Measurements from ENCODE around the gene KLK3. TPM values are rescaled to one million over a fixed set of nuclear protein-coding genes. Genes with fewer than 3 reads are reported as not detected.
A peak's percentile ranks its signal among the peaks of the same experiment; 100 is the strongest.
"Not testable (repeated sequence)": the region's sequence is repeated elsewhere in the genome, so short reads cannot be mapped to it uniquely, and the experiment has no call there.

KLK3 gene
- total RNA-seq, 1 experiment from 2014 or later = not detected

GRCh38 chr19:50894478-50895356 is 40.0 kb downstream of the KLK3 start:
- in situ Hi-C loops (cut with HindIII; ENCODE audit: low pct_unique_long_range_greater_than_20kb, low sequenced_read_pairs) (no loop called here), intact Hi-C loops (cut with micrococcal nuclease; ENCODE audit: unreplicated experiment) (no loop called here)
- no TSS peak for BruUV-seq (replicated peaks)
- H3K27me3 ChIP-seq (ENCODE audit: control insufficient read depth, insufficient read depth, low read length) = no peaks in the 10 kb centered on the region
- no peak overlapping the region for H3K27ac ChIP-seq (ENCODE audit: low read length)
- TF ChIP-seq CTCF (IDR thresholded peaks at IDR 0.05) = no peak
- no peak for TF ChIP-seq TCF7L2 (IDR thresholded peaks at IDR 0.05; ENCODE audit: low read depth, low read length)
- no peak for TF ChIP-seq POLR2AphosphoS5 (IDR thresholded peaks at IDR 0.05; ENCODE audit: low read depth, low read length)
- TF ChIP-seq SIN3A (IDR thresholded peaks at IDR 0.05; ENCODE audit: borderline replicate concordance, insufficient read depth, low read depth, low read length) = no peak
- no peak for TF ChIP-seq REST (IDR thresholded peaks at IDR 0.05; ENCODE audit: insufficient read depth in 1 of 2, low read depth in 2 of 2, low read length in 1 of 2)
- DNase-seq (ENCODE audit: low read depth, low spot score) = no peak
- no peak for ATAC-seq
- ChIA-PET POLR2A (no interaction called here), CTCF (no interaction called here)
- no peaks in the 10 kb centered on the region for H3K4me1 ChIP-seq (ENCODE audit: control insufficient read depth, insufficient read depth, low read length)
- no peaks in the 10 kb centered on the region for H3K36me3 ChIP-seq (ENCODE audit: control insufficient read depth, insufficient read depth, low read length)
- no peaks in the 10 kb centered on the region for H3K9me3 ChIP-seq (ENCODE audit: control insufficient read depth, insufficient read depth, low read depth, low read length)
- no peak overlapping the region for H3K4me3 ChIP-seq (ENCODE audit: low read depth in 2 of 2, low read length in 2 of 2)

DNA sequence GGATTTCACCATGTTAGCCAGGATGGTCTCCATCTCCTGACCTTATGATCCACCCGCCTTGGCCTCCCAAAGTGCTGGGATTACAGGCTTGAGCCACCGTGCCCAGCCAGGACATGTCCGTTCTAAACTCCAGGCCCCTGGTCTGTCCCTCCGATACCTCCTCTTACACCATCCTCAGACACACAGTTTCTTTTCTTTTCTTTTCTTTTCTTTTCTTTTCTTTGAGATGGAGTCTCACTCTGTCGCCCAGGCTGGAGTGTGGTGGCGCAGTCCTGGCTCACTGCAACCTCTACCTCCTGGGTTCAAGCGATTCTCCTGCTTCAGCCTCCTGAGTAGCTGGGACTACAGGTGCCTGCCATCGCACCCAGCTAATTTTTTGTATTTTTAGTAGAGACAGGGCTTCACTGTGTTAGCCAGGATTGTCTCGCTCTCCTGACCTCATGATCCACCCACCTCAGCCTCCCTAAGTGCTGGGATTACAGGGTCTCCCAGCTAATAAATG is 41.4 kb downstream of the KLK3 start:
- ATAC-seq; H3K4me3 ChIP-seq (ENCODE audit: low read depth in 2 of 2, low read length in 2 of 2); H3K27me3 ChIP-seq (ENCODE audit: control insufficient read depth, insufficient read depth, low read length); intact Hi-C loops (cut with micrococcal nuclease; ENCODE audit: unreplicated experiment); H3K27ac ChIP-seq (ENCODE audit: low read length); BruUV-seq (replicated peaks); CTCF ChIA-PET; in situ Hi-C loops (cut with HindIII; ENCODE audit: low pct_unique_long_range_greater_than_20kb, low sequenced_read_pairs); H3K4me1 ChIP-seq (ENCODE audit: control insufficient read depth, insufficient read depth, low read length); H3K36me3 ChIP-seq (ENCODE audit: control insufficient read depth, insufficient read depth, low read length); H3K9me3 ChIP-seq (ENCODE audit: control insufficient read depth, insufficient read depth, low read depth, low read length); DNase-seq (ENCODE audit: low read depth, low spot score): not testable (repeated sequence)
- POLR2A ChIA-PET = interaction anchor here (0.7 kb wide), 1 partner anchor 120 kb away, joined by 4 read pairs; no protein-coding TSS in a partner anchor

DNA sequence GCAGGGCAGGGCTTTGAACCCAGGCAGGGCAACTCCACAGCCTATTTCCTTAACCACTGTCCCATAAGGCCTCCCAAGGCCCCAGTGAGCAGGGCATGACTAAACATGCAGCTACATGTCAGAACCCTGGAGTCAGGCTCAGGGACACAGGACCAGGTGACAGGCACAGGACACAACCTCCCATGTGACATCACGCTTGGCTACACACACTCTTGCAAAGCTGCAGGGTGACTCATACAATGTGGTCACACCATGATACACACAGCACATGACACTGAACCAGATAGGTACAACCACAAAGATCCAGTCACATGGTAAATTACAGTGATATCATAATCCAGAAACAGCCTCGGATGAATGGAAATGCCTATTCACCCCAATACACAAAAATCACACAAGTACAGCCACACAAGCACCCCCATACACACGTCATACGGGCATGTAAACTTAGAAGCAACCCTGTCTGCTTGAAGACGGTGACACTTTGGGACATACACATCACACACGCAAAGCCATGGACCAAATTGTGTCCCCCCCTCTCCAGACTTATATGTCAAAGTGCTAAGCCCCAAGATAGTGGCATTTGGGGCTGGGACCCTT is 42.0 kb downstream of the KLK3 start:
- H3K4me3 ChIP-seq (ENCODE audit: low read depth in 2 of 2, low read length in 2 of 2) = no peak overlapping the region
- in situ Hi-C loops (cut with HindIII; ENCODE audit: low pct_unique_long_range_greater_than_20kb, low sequenced_read_pairs) = no loop called here
- H3K27me3 ChIP-seq (ENCODE audit: control insufficient read depth, insufficient read depth, low read length) = no peaks in the 10 kb centered on the region
- H3K4me1 ChIP-seq (ENCODE audit: control insufficient read depth, insufficient read depth, low read length) = no peaks in the 10 kb centered on the region
- H3K9me3 ChIP-seq (ENCODE audit: control insufficient read depth, insufficient read depth, low read depth, low read length) = no peaks in the 10 kb centered on the region
- no peaks in the 10 kb centered on the region for H3K36me3 ChIP-seq (ENCODE audit: control insufficient read depth, insufficient read depth, low read length)
- no TSS peak for BruUV-seq (replicated peaks)
- ChIA-PET POLR2A (no interaction called here), CTCF (no interaction called here)
- DNase-seq (ENCODE audit: low read depth, low spot score) = peak; percentile 90
- no peak for ATAC-seq
- H3K27ac ChIP-seq (ENCODE audit: low read length) = no peak overlapping the region
- intact Hi-C loops (cut with micrococcal nuclease; ENCODE audit: unreplicated experiment) = no loop called here
- no peak for TF ChIP-seq TCF7L2 (IDR thresholded peaks at IDR 0.05; ENCODE audit: low read depth, low read length)
